HFFc6 (cell line): ENCODE results near the gene METAP2. TPM values are rescaled to one million over a fixed set of nuclear protein-coding genes. Genes with fewer than 3 reads are reported as not detected.

Experiments used
- DNase-seq: peaks from one replicate; pipeline ENCODE4 v3.0.0-alpha.2; 2018
- H3K27ac Mint-ChIP-seq: 2 replicates; pipeline ENCODE4 v1.8.0; 2020; ENCODE audit warnings: mild to moderate bottlenecking, mixed read lengths
- H3K27me3 Mint-ChIP-seq: 2 replicates; pipeline ENCODE4 v1.8.0; 2021; ENCODE audit warnings: mild to moderate bottlenecking, moderate library complexity, mixed read lengths; ENCODE audit not compliant: insufficient read depth
- H3K36me3 Mint-ChIP-seq: 2 replicates; pipeline ENCODE4 v1.8.0; 2021; ENCODE audit warnings: low read depth, mixed read lengths
- H3K4me1 Mint-ChIP-seq: 2 replicates; pipeline ENCODE4 v1.8.0; 2020; ENCODE audit warnings: low read depth, mixed read lengths
- H3K4me3 Mint-ChIP-seq: 2 replicates; pipeline ENCODE4 v1.8.0; 2020; ENCODE audit warnings: mild to moderate bottlenecking, moderate library complexity, mixed read lengths
- H3K9me3 Mint-ChIP-seq: 2 replicates; pipeline ENCODE4 v1.8.0; 2020; ENCODE audit warnings: mild to moderate bottlenecking, mixed read lengths
- CTCF ChIP-seq: fragments of 200-600 bp; sonication (generic); IDR thresholded peaks from 2 replicates; pipeline ENCODE4 v1.5.0; 2021; ENCODE audit warnings: antibody characterized with exemption, mild to moderate bottlenecking
- total RNA-seq, 6 experiments: library from RNA; stranded (reverse); fragmentation: NEBNext Ultra II Directional; extraction: Animal tissue kit (Norgen Biotek cat#: 25700); gene quantifications; 2 replicates in 1 of 6; 3 replicates in 5 of 6; pipeline ENCODE4 v1.2.3, GENCODE V29; 2021

METAP2 gene
- total RNA-seq, 6 experiments from 2014 or later = 72.3 to 85.8 (median 79.0) TPM

- Mint-ChIP-seq H3K27ac (no peak overlapping the region), H3K4me1 (peaks cover 7% of the 10 kb centered on the region; the same call in 1 of the 2 replicates), H3K4me3 (no peak overlapping the region), H3K36me3 (no peaks in the 10 kb centered on the region), H3K27me3 (peaks cover 6% of the 10 kb centered on the region; the same call in 1 of the 2 replicates), H3K9me3 (no peaks in the 10 kb centered on the region)
- DNase-seq = no peak
- TF ChIP-seq CTCF = no peak
Observed at GRCh38 chr12:95538656-95539055, 64.7 kb downstream of the METAP2 start.

DNA sequence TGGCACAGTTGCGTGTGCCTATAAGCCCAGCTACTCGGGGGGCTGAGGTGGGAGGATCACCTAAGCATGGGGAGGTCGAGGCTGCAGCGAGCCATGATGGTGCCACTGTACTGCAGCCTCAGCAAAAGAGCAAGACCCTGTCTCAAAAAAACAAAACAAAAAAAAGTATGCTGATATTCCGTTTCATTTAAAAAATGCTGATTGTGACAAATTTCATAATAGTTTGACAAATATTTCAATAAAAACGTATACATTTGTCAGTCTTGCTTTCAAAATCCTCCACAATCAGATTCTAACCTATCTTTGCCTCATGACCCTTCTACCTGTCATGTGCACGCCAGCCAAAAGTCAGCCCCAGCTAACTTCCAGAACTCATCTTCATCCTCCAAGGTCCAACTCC is 67.5 kb downstream of the METAP2 start:
- H3K9me3 Mint-ChIP-seq = no peaks in the 10 kb centered on the region
- H3K27me3 Mint-ChIP-seq = peaks cover 8% of the 10 kb centered on the region
- no peak overlapping the region for H3K4me3 Mint-ChIP-seq

GRCh38 chr12:95543305-95543704 is 69.4 kb downstream of the METAP2 start:
- Mint-ChIP-seq H3K9me3 (peaks cover 3% of the 10 kb centered on the region; the same call in 1 of the 2 replicates), H3K27ac (no peak overlapping the region), H3K4me3 (no peak overlapping the region), H3K4me1 (peaks cover 9% of the 10 kb centered on the region), H3K36me3 (no peaks in the 10 kb centered on the region), H3K27me3 (peaks cover 13% of the 10 kb centered on the region)
- TF ChIP-seq CTCF = no peak
- no peak for DNase-seq

More for the DNA sequence above, 67.5 kb downstream of the METAP2 start:
- no peak overlapping the region for H3K27ac Mint-ChIP-seq
- no peaks in the 10 kb centered on the region for H3K36me3 Mint-ChIP-seq
- no peak for DNase-seq
- H3K4me1 Mint-ChIP-seq = no peaks in the 10 kb centered on the region
- no peak for TF ChIP-seq CTCF

- TF ChIP-seq CTCF = no peak
- Mint-ChIP-seq H3K36me3 (peaks cover 8% of the 10 kb centered on the region), H3K27ac (no peak overlapping the region), H3K27me3 (peaks cover 17% of the 10 kb centered on the region), H3K4me3 (no peak overlapping the region), H3K9me3 (peaks cover 12% of the 10 kb centered on the region), H3K4me1 (peaks cover 9% of the 10 kb centered on the region)
- no peak for DNase-seq
Observed at GRCh38 chr12:95544756-95545155, 70.8 kb downstream of the METAP2 start.

DNA sequence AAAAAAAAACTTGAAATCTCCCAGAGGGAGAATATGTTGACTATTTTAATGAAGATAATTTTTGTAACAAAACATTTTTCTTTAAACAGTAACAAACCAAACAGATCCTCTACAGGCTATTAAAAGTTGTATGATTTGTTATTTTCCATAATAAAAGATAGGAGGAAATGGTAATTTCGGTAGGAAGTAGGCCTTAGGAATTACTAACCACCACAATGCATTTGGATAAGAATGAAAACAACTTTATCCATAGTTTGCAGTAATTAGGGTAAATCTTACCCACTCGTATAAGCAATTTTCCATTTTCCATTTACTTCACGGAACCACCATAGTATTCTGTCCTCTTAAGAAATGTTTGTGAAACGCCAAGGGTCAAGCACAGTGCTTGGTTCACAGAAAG is 71.4 kb downstream of the METAP2 start:
- Mint-ChIP-seq H3K9me3 (peaks cover 12% of the 10 kb centered on the region), H3K36me3 (peaks cover 8% of the 10 kb centered on the region), H3K27ac (no peak overlapping the region), H3K4me1 (peaks cover 9% of the 10 kb centered on the region), H3K4me3 (no peak overlapping the region), H3K27me3 (peaks cover 15% of the 10 kb centered on the region)
- no peak for DNase-seq
- no peak for TF ChIP-seq CTCF
